HepG2 (cell line): ENCODE results near the gene SOX11. TPM values are rescaled to one million over a fixed set of nuclear protein-coding genes. Genes with fewer than 3 reads are reported as not detected.

Experiments used
- ATAC-seq: fragments of 200-7000 bp; cut with Tn5 transposase; 3 replicates; pipeline ENCODE4 v1.9.1; 2020; ENCODE audit warnings: mild to moderate bottlenecking, moderate library complexity
- BruUV-seq: library from RNA; stranded (reverse); fragments of 400-500 nt; replicated peaks from 2 replicates; lab custom pipeline; 2021; lab: Mats Ljungman, UMichigan
- CTCF ChIA-PET: fragments of 300-600 bp; formaldehyde crosslinking; extraction: SDS; loops from one replicate; lab custom pipeline; 2021; ENCODE audit warnings: low total read pairs, inconsistent platforms, low intra/inter-chr PET ratio; lab: Yijun Ruan, JAX
- POLR2A ChIA-PET: fragments of 350-600 bp; sonication (Branson Sonifier 250); formaldehyde crosslinking; loops from one replicate; lab custom pipeline; 2020; ENCODE audit warnings: antibody characterized with exemption, inconsistent platforms; lab: Yijun Ruan, JAX
- DNase-seq: peaks from one replicate; pipeline ENCODE4 v3.0.0-alpha.2; 2015; ENCODE audit warnings: low spot score
- FAIRE-seq: peaks from 3 replicates; lab custom pipeline; 2011; peaks lifted over from hg19 to GRCh38; lab: Jason Lieb, UNC
- H2AFZ ChIP-seq: one replicate; pipeline ENCODE4 v1.6.1; 2011; ENCODE audit warnings: low read length, inconsistent platforms
- H3K27ac ChIP-seq: fragments of 300-600 bp; 3 replicates; pipeline ENCODE4 v1.8.0; 2011; ENCODE audit warnings: mixed run types, mild to moderate bottlenecking, mixed read lengths, low read length, inconsistent platforms; ENCODE audit not compliant: insufficient read depth; ENCODE audit errors: extremely low read length
- H3K27me3 ChIP-seq, 2 experiments: fragments of 200-600 bp in 1 of 2; 2 replicates in 1 of 2; 3 replicates in 1 of 2; pipeline versions ENCODE4 v1.6.0 to v1.8.0; 2011; ENCODE audit warnings: low read length in 2 of 2, mild to moderate bottlenecking in 2 of 2, moderate library complexity in 2 of 2, inconsistent platforms in 1 of 2; ENCODE audit not compliant: insufficient read depth in 2 of 2, control insufficient read depth in 1 of 2
- H3K36me3 ChIP-seq, 2 experiments: fragments of 200-600 bp in 1 of 2; replicated peaks in 1 of 2; 2 replicates in 1 of 2; 3 replicates in 1 of 2; pipeline versions ENCODE4 v1.5.1 to v1.8.0; 2011; ENCODE audit warnings: low read length in 2 of 2, inconsistent platforms in 1 of 2; ENCODE audit not compliant: insufficient read depth in 2 of 2, control insufficient read depth in 1 of 2
- H3K4me1 ChIP-seq: 2 replicates; pipeline ENCODE4 v1.5.1; 2012; ENCODE audit warnings: low read length, inconsistent platforms; ENCODE audit not compliant: insufficient read depth
- H3K4me2 ChIP-seq: 2 replicates; pipeline ENCODE4 v1.6.0; 2011; ENCODE audit warnings: low read depth, low read length, inconsistent platforms
- H3K4me3 ChIP-seq, 3 experiments: fragments of 200-600 bp in 1 of 3; sonication (generic), shearing (Covaris generic) in 1 of 3; replicated peaks in 1 of 3; 2 replicates each; pipeline ENCODE4 v1.5.1; 2011 to 2016; ENCODE audit warnings: low read length in 3 of 3, inconsistent platforms in 2 of 3, low read depth in 2 of 3, mild to moderate bottlenecking in 2 of 3, control low read depth in 1 of 3, mixed read lengths in 1 of 3; ENCODE audit not compliant: insufficient read depth in 1 of 3
- H3K79me2 ChIP-seq: one replicate; pipeline ENCODE4 v1.6.1; 2011; ENCODE audit warnings: low read length, inconsistent platforms; ENCODE audit not compliant: insufficient read depth
- H3K9ac ChIP-seq: 2 replicates; pipeline ENCODE4 v1.6.0; 2011; ENCODE audit warnings: mild to moderate bottlenecking, low read depth, low read length, inconsistent platforms; ENCODE audit not compliant: insufficient read depth
- H3K9me3 ChIP-seq: 2 replicates; pipeline ENCODE4 v1.5.1; 2012; ENCODE audit warnings: mild to moderate bottlenecking, low read length
- H4K20me1 ChIP-seq: 2 replicates; pipeline ENCODE4 v1.6.0; 2011; ENCODE audit warnings: inconsistent platforms, mild to moderate bottlenecking, low read length, moderate library complexity; ENCODE audit not compliant: insufficient read depth
- CREB3 ChIP-seq: sonication (generic); formaldehyde crosslinking; IDR thresholded peaks from 2 replicates; pipeline ENCODE4 v1.5.0; 2020; ENCODE audit warnings: missing genetic modification reagents
- FOXA1 ChIP-seq, 2 experiments: fragments of 450-650 bp in 1 of 2; sonication (generic) in 1 of 2; formaldehyde crosslinking in 1 of 2; IDR thresholded peaks; 2 replicates each; pipeline versions ENCODE4 v1.4.0 to v1.6.1; 2016 to 2020; ENCODE audit warnings: missing genetic modification reagents in 1 of 2
- GABPA ChIP-seq, 2 experiments: IDR thresholded peaks; 2 replicates each; pipeline ENCODE4 v1.6.1; 2011 to 2016; ENCODE audit warnings: low read depth in 2 of 2, low read length in 1 of 2, missing biosample characterization in 1 of 2, missing genetic modification characterization in 1 of 2
- NONO ChIP-seq, 2 experiments: fragments of 450-650 bp in 1 of 2; sonication (generic) in 1 of 2; formaldehyde crosslinking in 1 of 2; IDR thresholded peaks in 1 of 2; conservative IDR thresholded peaks in 1 of 2; 2 replicates each; pipeline versions ENCODE4 v1.6.1 to v1.8.0; 2017 to 2022; ENCODE audit warnings: mild to moderate bottlenecking in 1 of 2, missing genetic modification reagents in 1 of 2, moderate library complexity in 1 of 2
- ZBTB21 ChIP-seq: sonication (generic); formaldehyde crosslinking; IDR thresholded peaks from 2 replicates; pipeline ENCODE4 v1.4.0; 2020; ENCODE audit warnings: missing genetic modification reagents
- ZFP41 ChIP-seq: sonication (generic); formaldehyde crosslinking; IDR thresholded peaks from 2 replicates; pipeline ENCODE4 v1.4.0; 2020; ENCODE audit warnings: mild to moderate bottlenecking, missing genetic modification reagents, borderline replicate concordance
- ZNF235 ChIP-seq: sonication (generic); formaldehyde crosslinking; IDR thresholded peaks from 2 replicates; pipeline ENCODE4 v1.8.1; 2023; ENCODE audit warnings: mild to moderate bottlenecking, missing genetic modification reagents, borderline replicate concordance
- ZNF383 ChIP-seq: sonication (generic); formaldehyde crosslinking; IDR thresholded peaks from 2 replicates; pipeline ENCODE4 v1.4.0; 2020; ENCODE audit warnings: missing genetic modification reagents, mild to moderate bottlenecking, borderline replicate concordance
- ZNF562 ChIP-seq: sonication (generic); formaldehyde crosslinking; IDR thresholded peaks from 2 replicates; pipeline ENCODE4 v1.8.0; 2022; ENCODE audit warnings: missing genetic modification reagents, borderline replicate concordance
- WGBS: methylation state at CpG from one replicate; pipeline ENCODE4 v1.1.6; 2017; ENCODE audit warnings: low lambda C conversion rate; 5-methylcytosine and 5-hydroxymethylcytosine counted together
- in situ Hi-C: cut with HindIII; loops from 2 replicates; pipeline ENCODE4 v1.10.0; 2017; ENCODE audit warnings: low pct_unique_long_range_greater_than_20kb; ENCODE audit not compliant: extremely low pct_ligation_motif_present
- intact Hi-C: fragments of 100-400 bp; cut with micrococcal nuclease; formaldehyde crosslinking; loops from one replicate; pipeline ENCODE4 v1.10.0; 2022; ENCODE audit not compliant: unreplicated experiment
- polyA plus RNA-seq, 8 experiments: library from polyadenylated mRNA; depleted of rRNA in 3 of 8; stranded (reverse) in 7 of 8; unstranded in 1 of 8; fragments of >200 nt; fragmentation: Illumina TruSeq in 4 of 8; extraction: Trizol in 4 of 8; gene quantifications; 2 replicates each; pipeline versions ENCODE4 v1.2.1 to v1.2.3, GENCODE V29; 2011 to 2016; ENCODE audit warnings: low read depth in 4 of 8, missing spikeins in 1 of 8, mixed read lengths in 1 of 8; ENCODE audit not compliant: insufficient read depth in 1 of 8
- total RNA-seq, 5 experiments: library from RNA; depleted of rRNA; stranded (reverse); fragments of >200 nt; fragmentation: Illumina TruSeq; extraction: Trizol; gene quantifications; 2 replicates each; pipeline ENCODE4 v1.2.3, GENCODE V29; 2016; ENCODE audit warnings: low read depth in 1 of 5

The SOX11 gene
- total and polyA plus RNA-seq, 2 of the 13 experiments (the other 11 are each of a cell fraction or from before 2014, with no cell fraction given), result not detected

GRCh38 chr2:5674026-5674340 lies 18.2 kb upstream of the SOX11 start:
- Histone ChIP-seq H3K27me3 (peaks cover 1 to 12% of the 10 kb centered on the region in 2 experiments; a peak in 2 of 5 replicates), H3K27ac (no peak overlapping the region), H4K20me1 (no peaks in the 10 kb centered on the region), H2AFZ (no peak overlapping the region), H3K9me3 (no peaks in the 10 kb centered on the region), H3K4me1 (no peaks in the 10 kb centered on the region), H3K9ac (no peak overlapping the region), H3K4me3 (no peak overlapping the region), H3K4me2 (no peak overlapping the region), H3K79me2 (no peaks in the 10 kb centered on the region), H3K36me3 (no peaks in the 10 kb centered on the region)
- ATAC-seq (no peak), DNase-seq (no peak), FAIRE-seq (no peak)
- BruUV-seq, result no TSS peak
- intact Hi-C loops (no loop called here), in situ Hi-C loops (no loop called here)
- CTCF ChIA-PET, result no interaction called here
- TF ChIP-seq CREB3 (no peak), ZBTB21 (no peak), ZNF562 (CRISPR knock-in tag) (no peak), ZNF383 (no peak), GABPA (IDR thresholded peaks at IDR 0.05; ENCODE audit: low read depth, low read length) (no peak), GABPA (CRISPR knock-in tag; IDR thresholded peaks at IDR 0.05; ENCODE audit: low read depth) (no peak)
- POLR2A ChIA-PET, result no interaction called here
- WGBS, result 30% methylated on average over 2 of the region's 2 CpGs

- CTCF ChIA-PET, result no interaction called here
- no peaks in the 10 kb centered on the region for H3K36me3 ChIP-seq
- no peaks in the 10 kb centered on the region for H4K20me1 ChIP-seq
- no peak overlapping the region for H3K27ac ChIP-seq
- no TSS peak for BruUV-seq
- POLR2A ChIA-PET, result no interaction called here
- no peak overlapping the region for H2AFZ ChIP-seq
- peaks cover 1 to 10% of the 10 kb centered on the region in 2 experiments; a peak in 2 of 5 replicates for H3K27me3 ChIP-seq
- H3K4me1 ChIP-seq, result no peaks in the 10 kb centered on the region
- FAIRE-seq (no peak), DNase-seq (no peak), ATAC-seq (no peak)
- no peaks in the 10 kb centered on the region for H3K79me2 ChIP-seq
- 19% methylated on average over 2 of the region's 2 CpGs for WGBS
- no peak overlapping the region for H3K4me2 ChIP-seq
- intact Hi-C loops, result no loop called here
- H3K9ac ChIP-seq, result no peak overlapping the region
- in situ Hi-C loops, result no loop called here
- H3K4me3 ChIP-seq, result no peak overlapping the region
- H3K9me3 ChIP-seq, result no peaks in the 10 kb centered on the region
- no peak for TF ChIP-seq ZNF235 (CRISPR knock-in tag)
- TF ChIP-seq FOXA1 (IDR thresholded peaks at IDR 0.05), result no peak
- TF ChIP-seq FOXA1 (CRISPR knock-in tag; IDR thresholded peaks at IDR 0.05), result no peak
- no peak for TF ChIP-seq NONO (IDR thresholded peaks at IDR 0.05)
- no peak for TF ChIP-seq NONO (CRISPR knock-in tag; conservative IDR thresholded peaks at IDR 0.05)
- TF ChIP-seq ZFP41 (CRISPR knock-in tag), result no peak
These were observed 15.1 kb upstream of the SOX11 start for GRCh38 chr2:5677133-5677532.
